H1 (cell line): ENCODE data around the gene SPSB1. TPM values are rescaled to one million over a fixed set of nuclear protein-coding genes. Genes with fewer than 3 reads are reported as not detected.

Experiments
- HDAC2 ChIP-seq, 2 experiments: fragments of 300-600 bp in 1 of 2; sonication (generic) in 1 of 2; IDR thresholded peaks; 2 replicates each; pipeline ENCODE4 v1.6.1; 2011 to 2012; ENCODE audit warnings: low read depth in 2 of 2, low read length in 2 of 2, mild to moderate bottlenecking in 2 of 2, moderate library complexity in 2 of 2, borderline replicate concordance in 1 of 2, inconsistent platforms in 1 of 2
- SIX5 ChIP-seq: IDR thresholded peaks from 2 replicates; pipeline ENCODE4 v1.6.1; 2011; ENCODE audit warnings: mild to moderate bottlenecking, low read depth, low read length
- polyA plus RNA-seq, 7 experiments: library from polyadenylated mRNA; depleted of rRNA in 3 of 7; stranded (reverse) in 5 of 7; unstranded in 2 of 7; fragments of >200 nt in 5 of 7; fragments of 200-250 nt in 2 of 7; gene quantifications; 1 replicate in 5 of 7; 2 replicates in 1 of 7; 4 replicates in 1 of 7; pipeline versions ENCODE4 v1.2.1 to v1.2.3, GENCODE V29; 2011 to 2013; ENCODE audit warnings: missing spikeins in 2 of 7, mixed read lengths in 2 of 7
- total RNA-seq: library from RNA; stranded (reverse); fragmentation: NEBNext Ultra II Directional; extraction: Animal tissue kit (Norgen Biotek cat#: 25700); gene quantifications from 2 replicates; pipeline ENCODE4 v1.2.1, GENCODE V29; 2021

The SPSB1 gene
- total and polyA plus RNA-seq, 2 of the 8 experiments (the other 6 are each of a cell fraction or from before 2014, with no cell fraction given), result 5.3 to 6.4 TPM

GRCh38 chr1:9278585-9279153, 14.0 kb upstream of the SPSB1 start (continued):
- no peak for TF ChIP-seq HDAC2 (IDR thresholded peaks at IDR 0.05; ENCODE audit: borderline replicate concordance in 1 of 2, low read depth in 2 of 2, low read length in 2 of 2)
- no peak for TF ChIP-seq SIX5
